Neural cell (in vitro differentiated cells): ENCODE measurements around the gene GOLGA6L10.
"Not testable (repeated sequence)": the region's sequence is repeated elsewhere in the genome, so short reads cannot be mapped to it uniquely, and the experiment has no call there.

ENCODE experiments used
- CTCF ChIP-seq: fragments of 450-650 bp; IDR thresholded peaks from 2 replicates; pipeline ENCODE4 v1.5.1; 2014; ENCODE audit warnings: antibody characterized with exemption, mild to moderate bottlenecking, moderate library complexity; ENCODE audit not compliant: poor library complexity, severe bottlenecking
- EZH2 ChIP-seq: fragments of 200-600, 300-800 bp; shearing (Covaris generic), sonication (generic); IDR thresholded peaks from 2 replicates; pipeline ENCODE4 v1.6.1; 2014; ENCODE audit warnings: antibody characterized with exemption, low read length, borderline replicate concordance, mild to moderate bottlenecking; ENCODE audit not compliant: insufficient read depth, poor library complexity, severe bottlenecking
- MXI1 ChIP-seq: fragments of 450-650 bp; conservative IDR thresholded peaks from 2 replicates; pipeline ENCODE4 v1.6.1; 2014; ENCODE audit warnings: antibody characterized with exemption, mild to moderate bottlenecking; ENCODE audit not compliant: poor library complexity, severe bottlenecking
- RAD21 ChIP-seq: fragments of 450-650 bp; conservative IDR thresholded peaks from 2 replicates; pipeline ENCODE4 v1.6.1; 2014; ENCODE audit warnings: antibody characterized with exemption, mild to moderate bottlenecking, moderate library complexity

- not testable (repeated sequence) for TF ChIP-seq RAD21, CTCF, MXI1, EZH2
Measured at GRCh38 chr15:82319522-82320278, 29.6 kb downstream of the GOLGA6L10 start.
